SK-N-SH treated with all-trans-retinoic acid at 6 μM for 48 hours (cell line): Measurements from ENCODE around the gene CLEC18C.
"Not testable (repeated sequence)": the region's sequence is repeated elsewhere in the genome, so short reads cannot be mapped to it uniquely, and the experiment has no call there.

ENCODE experiments used
- ATAC-seq: fragments of 200-7000 bp; cut with Tn5 transposase; 3 replicates; pipeline ENCODE4 v1.9.1; 2020; ENCODE audit warnings: mild to moderate bottlenecking, moderate library complexity

Gene CLEC18C

DNA sequence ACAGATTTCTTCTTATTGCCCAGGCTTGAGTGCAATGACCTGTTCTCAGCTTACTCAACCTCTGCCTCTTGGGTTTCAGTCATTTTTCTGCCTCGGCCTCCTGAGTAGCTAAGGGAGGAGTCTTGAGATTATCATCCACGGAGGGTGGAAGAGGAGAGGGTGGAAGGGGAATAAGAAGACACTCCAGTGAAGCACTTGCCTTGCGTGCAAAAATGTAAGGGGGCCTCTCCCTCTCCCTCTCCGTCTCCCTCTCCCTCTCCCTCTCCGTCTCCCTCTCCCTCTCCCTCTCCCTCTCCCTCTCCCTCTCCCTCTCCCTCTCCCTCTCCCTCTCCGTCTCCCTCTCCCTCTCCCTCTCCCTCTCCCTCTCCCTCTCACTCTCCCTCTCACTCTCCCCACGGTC lies 29.9 kb downstream of the CLEC18C start:
- ATAC-seq: not testable (repeated sequence)

DNA sequence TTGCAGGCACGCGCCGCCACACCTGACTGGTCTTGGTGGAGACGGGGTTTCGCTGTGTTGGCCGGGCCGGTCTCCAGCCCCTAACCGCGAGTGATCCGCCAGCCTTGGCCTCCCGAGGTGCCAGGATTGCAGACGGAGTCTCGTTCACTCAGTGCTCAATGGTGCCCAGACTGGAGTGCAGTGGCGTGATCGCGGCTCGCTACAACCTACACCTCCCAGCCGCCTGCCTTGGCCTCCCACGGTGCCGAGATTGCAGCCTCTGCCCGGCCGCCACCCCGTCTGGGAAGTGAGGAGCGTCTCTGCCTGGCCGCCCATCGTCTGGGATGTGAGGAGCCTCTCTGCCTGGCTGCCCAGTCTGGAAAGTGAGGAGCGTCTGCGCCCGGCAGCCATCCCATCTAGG lies 30.4 kb downstream of the CLEC18C start:
- ATAC-seq: not testable (repeated sequence)

GRCh38 chr16:70204668-70205405 lies 31.2 kb downstream of the CLEC18C start:
- not testable (repeated sequence) for ATAC-seq

- ATAC-seq: not testable (repeated sequence)
Measured at GRCh38 chr16:70206382-70206781, 32.8 kb downstream of the CLEC18C start.

- not testable (repeated sequence) for ATAC-seq
Measured at GRCh38 chr16:70218586-70218985, 45.0 kb downstream of the CLEC18C start.

GRCh38 chr16:70222574-70222973 lies 49.0 kb downstream of the CLEC18C start:
- not testable (repeated sequence) for ATAC-seq

DNA sequence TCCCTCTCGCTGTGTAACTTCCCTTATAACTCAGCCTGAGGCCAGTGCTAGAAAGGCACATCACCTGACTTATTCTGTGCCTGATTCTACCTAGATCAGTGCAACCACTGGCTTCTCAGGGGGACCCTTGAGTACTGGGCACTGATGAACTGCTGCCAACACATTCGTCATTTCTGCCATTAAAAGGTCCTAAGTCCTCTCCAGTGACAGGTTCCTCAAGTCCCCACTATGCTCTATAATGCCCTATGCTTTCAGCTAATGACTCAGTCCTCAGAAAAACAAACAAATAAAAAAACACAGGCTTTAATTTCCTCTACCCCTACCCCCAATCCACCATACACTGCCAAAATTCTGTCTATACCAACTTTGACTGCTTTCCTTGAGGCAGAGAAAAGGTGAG lies 49.6 kb downstream of the CLEC18C start:
- ATAC-seq: not testable (repeated sequence)

- ATAC-seq: not testable (repeated sequence)
Measured at GRCh38 chr16:70223971-70224513, 50.5 kb downstream of the CLEC18C start.

DNA sequence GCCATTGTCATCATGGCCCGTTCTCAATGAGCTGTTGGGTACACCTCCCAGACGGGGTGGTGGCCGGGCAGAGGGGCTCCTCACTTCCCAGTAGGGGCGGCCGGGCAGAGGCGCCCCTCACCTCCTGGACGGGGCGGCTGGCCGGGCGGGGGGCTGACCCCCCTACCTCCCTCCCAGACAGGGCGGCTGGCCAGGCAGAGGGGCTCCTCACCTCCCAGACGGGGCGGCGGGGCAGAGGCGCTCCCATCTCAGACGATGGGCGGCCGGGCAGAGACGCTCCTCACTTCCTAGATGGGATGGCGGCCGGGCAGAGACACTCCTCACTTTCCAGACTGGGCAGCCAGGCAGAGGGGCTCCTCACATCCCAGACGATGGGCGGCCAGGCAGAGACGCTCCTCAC lies 51.1 kb downstream of the CLEC18C start:
- ATAC-seq: not testable (repeated sequence)

DNA sequence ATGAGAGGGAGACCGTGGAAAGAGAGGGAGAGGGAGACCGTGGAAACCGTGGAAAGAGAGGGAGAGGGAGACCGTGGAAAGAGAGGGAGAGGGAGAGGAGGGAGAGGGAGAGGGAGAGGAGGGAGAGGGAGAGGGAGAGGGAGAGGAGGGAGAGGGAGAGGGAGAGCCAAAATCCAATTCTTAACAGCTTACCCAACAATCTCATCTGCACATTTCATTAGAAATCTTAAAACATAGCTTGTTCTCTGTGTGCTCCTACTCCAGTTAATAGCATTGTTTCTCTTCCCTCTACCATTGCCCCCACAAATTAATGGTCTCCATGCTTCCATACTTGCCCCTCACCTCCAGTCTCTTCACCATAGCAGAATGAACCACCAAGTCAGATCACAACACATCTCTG lies 51.8 kb downstream of the CLEC18C start:
- ATAC-seq: not testable (repeated sequence)

GRCh38 chr16:70226024-70226423 lies 52.4 kb downstream of the CLEC18C start:
- ATAC-seq: not testable (repeated sequence)

DNA sequence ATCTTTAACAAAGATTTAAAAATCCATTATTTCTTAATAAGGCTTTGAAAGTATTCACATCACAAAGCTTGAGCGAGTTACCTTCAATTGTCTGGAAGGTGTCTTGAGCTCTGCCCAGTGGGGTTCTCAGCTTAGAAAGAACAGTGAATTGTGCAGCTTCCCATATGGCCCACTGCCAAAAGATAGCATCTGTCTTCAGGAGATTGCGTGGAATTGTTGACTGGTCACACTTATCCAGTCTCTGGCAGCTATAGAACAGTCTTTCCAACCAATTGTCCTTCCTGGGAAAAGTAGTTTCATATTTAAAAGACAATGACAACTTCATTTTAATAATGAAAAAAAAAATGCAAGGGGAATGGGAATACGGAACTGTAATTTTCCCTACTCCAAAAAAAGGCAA lies 58.2 kb downstream of the CLEC18C start:
- not testable (repeated sequence) for ATAC-seq
